PC-3 (cell line): Measurements from ENCODE around the gene CDK15. TPM values are rescaled to one million over a fixed set of nuclear protein-coding genes. Genes with fewer than 3 reads are reported as not detected.

Experiments used
- ATAC-seq: fragments of 200-7000 bp; cut with Tn5 transposase; 2 replicates; pipeline ENCODE4 v1.9.1; 2020; ENCODE audit warnings: mild to moderate bottlenecking, moderate library complexity
- BruUV-seq: library from RNA; stranded (reverse); fragments of 400-500 nt; replicated peaks from 2 replicates; lab custom pipeline; 2021; lab: Mats Ljungman, UMichigan
- CTCF ChIA-PET: fragments of 300-600 bp; sonication (Branson Sonifier 250); formaldehyde crosslinking; loops from one replicate; lab custom pipeline; 2022; ENCODE audit warnings: antibody characterized with exemption; lab: Charles Lee
- POLR2A ChIA-PET: fragments of 300-600 bp; sonication (Branson Sonifier 250); formaldehyde crosslinking; loops from one replicate; lab custom pipeline; 2022; ENCODE audit warnings: antibody characterized with exemption; ENCODE audit not compliant: unreplicated experiment; lab: Charles Lee
- DNase-seq: peaks from one replicate; pipeline ENCODE4 v3.0.0-alpha.2; 2015
- H2AFZ ChIP-seq: fragments of 300-600 bp; sonication (generic); 2 replicates; pipeline ENCODE4 v1.6.0; 2016; ENCODE audit warnings: antibody characterized with exemption, low read length
- H3F3A ChIP-seq: fragments of 300-600 bp; sonication (generic); one replicate; pipeline ENCODE4 v1.6.0; 2017; ENCODE audit warnings: antibody characterized with exemption, low read length, control low read depth, mild to moderate bottlenecking; ENCODE audit not compliant: unreplicated experiment
- H3K27ac ChIP-seq: fragments of 300-600 bp; sonication (generic); 2 replicates; pipeline ENCODE4 v1.5.1; 2016; ENCODE audit warnings: mild to moderate bottlenecking, low read length
- H3K27me3 ChIP-seq: fragments of 300-600 bp; sonication (generic); 2 replicates; pipeline ENCODE4 v1.6.1; 2016; ENCODE audit warnings: low read length, mixed read lengths
- H3K36me3 ChIP-seq: fragments of 300-600 bp; sonication (generic); 2 replicates; pipeline ENCODE4 v1.6.1; 2016; ENCODE audit warnings: low read depth, mixed run types, low read length, mixed read lengths
- H3K4me1 ChIP-seq: fragments of 300-600 bp; sonication (generic); 2 replicates; pipeline ENCODE4 v1.5.1; 2016; ENCODE audit warnings: low read length; ENCODE audit not compliant: insufficient read depth
- H3K4me2 ChIP-seq: fragments of 300-600 bp; sonication (generic); 2 replicates; pipeline ENCODE4 v1.6.0; 2016; ENCODE audit warnings: low read length
- H3K4me3 ChIP-seq: fragments of 300-600 bp; sonication (generic); 2 replicates; pipeline ENCODE4 v1.5.1; 2016; ENCODE audit warnings: mild to moderate bottlenecking, low read length, mixed read lengths
- H3K79me2 ChIP-seq: fragments of 300-600 bp; sonication (generic); 2 replicates; pipeline ENCODE4 v1.6.1; 2017; ENCODE audit warnings: low read length, mixed read lengths
- H3K9ac ChIP-seq: fragments of 300-600 bp; sonication (generic); 2 replicates; pipeline ENCODE4 v1.6.0; 2016; ENCODE audit warnings: mild to moderate bottlenecking, low read length
- H3K9me2 ChIP-seq: fragments of 300-600 bp; sonication (generic); replicated peaks from 2 replicates; pipeline ENCODE4 v1.6.1; 2016; ENCODE audit warnings: mixed run types, low read length, mixed read lengths
- H3K9me3 ChIP-seq: fragments of 300-600 bp; sonication (generic); 2 replicates; pipeline ENCODE4 v1.6.1; 2016; ENCODE audit warnings: low read length, mixed read lengths
- H4K20me1 ChIP-seq: fragments of 300-600 bp; sonication (generic); 2 replicates; pipeline ENCODE4 v1.6.1; 2016; ENCODE audit warnings: low read length, mixed read lengths
- CTCF ChIP-seq: fragments of 300-600 bp; sonication (generic); conservative IDR thresholded peaks from 2 replicates; pipeline ENCODE4 v1.5.1; 2017; ENCODE audit warnings: antibody characterized with exemption, low read depth, mild to moderate bottlenecking, low read length
- EZH2 ChIP-seq: fragments of 300-600 bp; sonication (generic); IDR thresholded peaks from one replicate; pipeline ENCODE4 v1.6.1; 2017; ENCODE audit warnings: antibody characterized with exemption, mild to moderate bottlenecking, low read length; ENCODE audit not compliant: unreplicated experiment
- EZH2phosphoT487 ChIP-seq: fragments of 300-600 bp; sonication (generic); IDR thresholded peaks from 2 replicates; pipeline ENCODE4 v1.6.1; 2018; ENCODE audit warnings: mild to moderate bottlenecking, antibody characterized with exemption, low read length, borderline replicate concordance
- intact Hi-C: fragments of 100-400 bp; cut with micrococcal nuclease; formaldehyde crosslinking; loops from 2 replicates; pipeline ENCODE4 v1.9.0; 2023
- total RNA-seq: library from RNA; depleted of rRNA; stranded (reverse); fragments of >200 nt; gene quantifications from 2 replicates; pipeline ENCODE4 v1.2.3, GENCODE V29; 2014

The CDK15 gene
- total RNA-seq, 1 experiment from 2014 or later: 2.4 TPM

DNA sequence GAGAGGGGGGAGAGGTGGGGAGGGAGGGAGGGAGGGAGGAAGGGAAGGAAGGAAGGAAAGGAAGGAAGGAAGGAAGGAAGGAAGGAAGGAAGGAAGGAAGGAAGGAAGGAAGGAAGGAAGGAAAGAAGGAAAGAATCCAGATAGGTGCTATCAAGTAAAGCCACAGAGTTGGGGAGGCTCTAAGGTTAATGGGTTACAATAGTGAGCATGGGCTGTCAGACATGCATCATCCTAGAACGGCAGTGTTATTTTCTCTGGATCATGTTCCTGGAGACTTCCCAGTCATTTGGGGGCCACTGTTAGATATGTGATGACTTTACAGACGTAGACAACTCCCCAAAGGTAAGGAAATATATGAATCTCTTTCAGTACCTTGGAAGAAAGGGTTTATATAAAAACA is 31.1 kb downstream of the CDK15 start:
- Histone ChIP-seq H3K79me2 (no peaks in the 10 kb centered on the region), H4K20me1 (no peaks in the 10 kb centered on the region), H3K27me3 (no peaks in the 10 kb centered on the region), H3K4me2 (no peak overlapping the region), H3K9me2 (no peaks in the 10 kb centered on the region), H3K27ac (no peak overlapping the region), H2AFZ (no peak overlapping the region), H3K9me3 (0 out of 2 replicates have a peak, but pooled peaks cover 7% of the 10 kb centered on the region), H3K36me3 (no peaks in the 10 kb centered on the region; the same call in 1 of the 2 replicates), H3K4me3 (no peak overlapping the region), H3F3A (no peaks in the 10 kb centered on the region), H3K9ac (no peak overlapping the region), H3K4me1 (no peaks in the 10 kb centered on the region)
- DNase-seq (no peak), ATAC-seq (no peak)
- POLR2A ChIA-PET: no interaction called here
- CTCF ChIA-PET: no interaction called here
- BruUV-seq: no TSS peak
- TF ChIP-seq EZH2: no peak
- no peak for TF ChIP-seq EZH2phosphoT487
- no peak for TF ChIP-seq CTCF
- intact Hi-C loops: no loop called here

GRCh38 chr2:201837824-201838431 is 31.6 kb downstream of the CDK15 start:
- POLR2A ChIA-PET: no interaction called here
- H3K36me3 ChIP-seq: no peaks in the 10 kb centered on the region; the same call in 1 of the 2 replicates

GRCh38 chr2:201839727-201840126 is 33.4 kb downstream of the CDK15 start:
- TF ChIP-seq EZH2phosphoT487: no peak
- no peak for TF ChIP-seq EZH2
- TF ChIP-seq CTCF: no peak
- Histone ChIP-seq H3F3A (no peaks in the 10 kb centered on the region), H3K79me2 (no peaks in the 10 kb centered on the region), H3K27ac (no peak overlapping the region), H3K9me2 (no peaks in the 10 kb centered on the region), H3K27me3 (no peaks in the 10 kb centered on the region), H3K9me3 (0 out of 2 replicates have a peak, but pooled peaks cover 7% of the 10 kb centered on the region), H3K4me3 (no peak overlapping the region), H3K36me3 (no peaks in the 10 kb centered on the region; the same call in 1 of the 2 replicates), H4K20me1 (no peaks in the 10 kb centered on the region), H2AFZ (no peak overlapping the region), H3K4me1 (no peaks in the 10 kb centered on the region), H3K9ac (no peak overlapping the region), H3K4me2 (no peak overlapping the region)
- BruUV-seq: no TSS peak
- intact Hi-C loops: no loop called here
- no peak for DNase-seq
- no peak for ATAC-seq
- ChIA-PET POLR2A (no interaction called here), CTCF (no interaction called here)

More at GRCh38 chr2:201837824-201838431, 31.6 kb downstream of the CDK15 start:
- CTCF ChIA-PET: no interaction called here
- TF ChIP-seq EZH2: no peak
- no peaks in the 10 kb centered on the region for H3K79me2 ChIP-seq
- H3K27me3 ChIP-seq: no peaks in the 10 kb centered on the region
- no peaks in the 10 kb centered on the region for H4K20me1 ChIP-seq
- no peak for DNase-seq
- H3K9ac ChIP-seq: no peak overlapping the region
- BruUV-seq: no TSS peak
- 0 out of 2 replicates have a peak, but pooled peaks cover 7% of the 10 kb centered on the region for H3K9me3 ChIP-seq
- intact Hi-C loops: no loop called here
- H3K4me2 ChIP-seq: no peak overlapping the region
- no peak for ATAC-seq
- no peak overlapping the region for H3K27ac ChIP-seq
- H3K4me3 ChIP-seq: no peak overlapping the region
- H2AFZ ChIP-seq: no peak overlapping the region
- H3F3A ChIP-seq: no peaks in the 10 kb centered on the region
- H3K4me1 ChIP-seq: no peaks in the 10 kb centered on the region
- H3K9me2 ChIP-seq: no peaks in the 10 kb centered on the region
